Gastrocnemius medialis (tissue), 4 donors: Measurements from ENCODE around the gene SPDYE9.
"Not testable (repeated sequence)": the region's sequence is repeated elsewhere in the genome, so short reads cannot be mapped to it uniquely, and the experiment has no call there.

Experiments used
- CTCF ChIP-seq, 5 experiments: fragments of 450-650 bp in 3 of 5; fragments of 200-600 bp in 2 of 5; sonication (generic) in 2 of 5; IDR thresholded peaks in 4 of 5; conservative IDR thresholded peaks in 1 of 5; 1 replicate in 4 of 5; 2 replicates in 1 of 5; pipeline ENCODE4 v1.5.1; 2016 to 2019; ENCODE audit warnings: antibody characterized with exemption in 5 of 5, mild to moderate bottlenecking in 3 of 5, moderate library complexity in 3 of 5
- POLR2A ChIP-seq, 2 donors: fragments of 450-650 bp; IDR thresholded peaks; one replicate each; pipeline ENCODE4 v1.6.1; 2017; ENCODE audit warnings: antibody characterized with exemption in 2 of 2, mild to moderate bottlenecking in 2 of 2, moderate library complexity in 2 of 2

DNA sequence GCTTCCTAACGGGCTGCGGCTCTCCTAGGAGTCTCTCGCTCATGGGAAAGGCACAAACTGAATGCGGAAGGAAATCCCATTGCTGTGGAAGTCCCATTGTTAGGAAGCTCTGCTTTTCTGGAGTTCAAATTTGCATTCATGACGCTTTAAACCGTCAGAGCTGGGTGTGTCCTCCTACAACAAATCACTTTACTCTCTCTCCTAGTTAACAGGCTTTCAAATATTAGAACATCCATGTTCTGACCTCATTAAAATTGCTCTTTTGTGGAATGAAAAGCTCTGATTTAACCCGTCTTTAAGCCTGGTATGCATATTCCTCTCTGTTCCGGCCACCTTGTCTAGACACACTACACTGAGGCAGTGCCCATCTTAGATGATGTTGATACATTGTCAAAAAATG lies 28.0 kb downstream of the SPDYE9 start, which contains the start of gene SPDYE11:
- not testable (repeated sequence) for TF ChIP-seq CTCF (IDR thresholded peaks at IDR 0.05 in 4 of 5, conservative IDR thresholded peaks at IDR 0.05 in 1 of 5); POLR2A (IDR thresholded peaks at IDR 0.05)
